NCI-H146 treated with DMSO at 0.1 percent for 48 hours (cell line): ENCODE measurements around the gene IQCK.

Source experiments
- DNase-seq: peaks from one replicate; lab custom pipeline; 2025; ENCODE audit not compliant: unreplicated experiment; lab: John Stamatoyannopoulos, UW

The IQCK gene

DNA sequence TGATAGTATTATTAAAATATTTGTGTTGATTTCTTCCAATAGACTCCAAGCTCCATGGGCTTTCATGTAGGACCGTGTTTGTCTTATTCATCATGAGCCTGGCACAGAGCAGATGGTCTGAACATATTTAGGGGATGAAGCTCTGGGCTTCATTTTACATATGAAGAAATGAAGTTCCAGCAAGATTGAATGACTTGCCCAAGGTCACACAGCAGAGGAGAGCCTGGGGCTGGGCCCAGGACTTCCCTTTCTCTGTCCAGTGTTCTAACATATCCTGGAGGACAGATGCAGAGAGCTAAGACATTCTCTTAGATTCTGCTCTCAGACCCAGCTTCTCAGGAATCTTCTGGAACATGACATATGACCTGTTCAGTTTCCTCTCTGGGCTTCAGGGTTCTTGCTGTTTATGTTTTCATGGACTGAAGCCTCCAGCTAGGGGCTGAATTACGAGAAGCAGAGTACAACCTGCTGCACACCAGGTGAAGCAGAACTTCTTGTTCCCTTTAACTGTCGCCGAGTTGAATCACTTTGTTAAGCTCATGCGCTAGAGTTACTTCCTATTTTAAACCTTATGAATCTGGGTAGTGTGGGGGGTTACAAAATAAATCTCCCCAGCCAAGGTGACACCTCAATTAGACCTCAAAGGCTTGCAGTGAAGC, 113.0 kb downstream of the IQCK start:
- DNase-seq = no peak

- no peak for DNase-seq
Observed at GRCh38 chr16:19831678-19832077, 113.6 kb downstream of the IQCK start.

DNA sequence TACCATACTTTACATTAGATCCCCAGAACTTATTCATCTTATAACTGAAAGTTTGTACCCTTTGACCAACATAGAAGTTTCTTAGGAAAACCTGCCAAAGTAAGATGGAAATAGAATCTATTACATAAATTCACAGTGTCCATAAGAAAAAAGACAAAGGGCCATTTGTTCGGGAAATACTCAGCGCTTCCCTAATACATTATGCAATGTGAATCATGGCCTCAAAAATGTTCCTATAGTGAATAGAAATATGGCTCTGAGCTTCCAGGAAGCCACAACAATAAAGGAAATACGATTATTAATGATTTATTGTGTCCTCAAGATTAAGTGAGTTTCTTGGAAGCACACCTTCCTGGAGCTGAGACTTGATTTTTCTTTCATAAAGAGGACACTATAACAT, 115.1 kb downstream of the IQCK start:
- DNase-seq = no peak

- no peak for DNase-seq
Observed at GRCh38 chr16:19833581-19833980, 115.5 kb downstream of the IQCK start.

DNA sequence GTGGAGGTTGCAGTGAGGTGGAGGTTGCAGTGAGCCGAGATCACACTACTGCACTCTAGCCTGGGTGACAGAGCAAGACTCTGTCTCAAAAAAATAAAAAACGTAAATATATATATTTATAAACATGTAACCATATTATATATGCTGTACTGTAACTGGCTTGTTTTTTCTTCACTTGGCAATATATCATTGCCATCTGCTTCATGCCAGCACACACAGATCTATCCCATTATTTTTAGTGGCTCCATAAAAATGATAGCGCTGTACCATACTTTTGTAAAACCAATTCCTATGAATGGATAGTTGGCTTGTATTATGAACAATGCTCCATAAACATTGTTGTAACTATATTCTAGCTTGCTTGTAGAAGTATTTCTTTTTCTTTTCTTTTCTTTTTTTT, 117.1 kb downstream of the IQCK start:
- DNase-seq = no peak

DNA sequence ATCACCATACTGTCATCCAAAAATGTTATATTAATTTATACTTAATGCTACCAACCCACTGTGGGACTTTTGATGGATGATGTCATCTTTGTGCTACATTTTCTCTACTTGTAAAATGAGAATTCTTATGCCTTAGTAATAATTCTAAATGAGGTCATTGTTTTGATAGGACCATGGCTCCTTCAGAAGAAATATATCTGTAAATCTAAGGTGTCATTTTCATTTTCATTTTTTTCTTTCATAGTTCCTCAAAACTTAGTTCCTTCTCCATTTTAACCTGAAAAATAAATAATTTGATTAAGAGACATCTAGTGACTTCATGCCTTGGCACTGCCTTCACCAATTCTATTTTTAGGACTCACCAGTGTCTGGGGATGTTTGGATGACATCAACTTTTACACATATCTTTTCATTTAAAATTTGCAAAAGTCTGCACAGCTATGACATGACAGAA, 117.9 kb downstream of the IQCK start:
- DNase-seq = no peak

- no peak for DNase-seq
Observed at GRCh38 chr16:19837331-19837980, 119.4 kb downstream of the IQCK start.

GRCh38 chr16:19837984-19838707, 120.1 kb downstream of the IQCK start:
- no peak for DNase-seq

DNA sequence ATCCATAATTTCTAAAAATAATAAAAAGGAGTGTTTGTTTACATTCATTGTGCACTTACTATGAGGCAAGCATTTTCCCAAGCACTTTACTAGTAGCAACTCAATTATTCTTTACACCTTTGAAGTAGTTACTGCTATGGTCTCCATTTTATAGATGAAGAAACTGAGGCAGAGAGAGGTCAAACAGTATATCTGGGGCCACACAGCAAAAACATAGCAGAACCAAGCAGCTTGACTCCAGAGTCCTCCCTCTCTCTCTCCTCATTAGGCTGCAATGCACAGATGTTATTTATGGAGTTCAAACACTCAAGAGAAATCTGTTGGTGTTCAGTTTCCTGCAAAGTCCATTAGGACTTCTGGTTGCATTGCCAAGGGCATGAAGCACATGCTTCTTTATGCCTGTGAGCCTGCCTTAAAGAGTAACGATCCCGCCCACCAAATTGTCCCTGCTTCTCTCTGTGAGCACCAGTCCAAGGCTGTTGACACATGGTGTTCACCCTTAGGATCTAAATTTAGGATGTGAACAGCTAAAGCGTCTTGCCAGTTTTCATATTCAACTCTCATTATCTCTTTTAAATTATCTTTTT, 122.5 kb downstream of the IQCK start:
- no peak for DNase-seq

- no peak for DNase-seq
Observed at GRCh38 chr16:19841184-19841583, 123.1 kb downstream of the IQCK start.

DNA sequence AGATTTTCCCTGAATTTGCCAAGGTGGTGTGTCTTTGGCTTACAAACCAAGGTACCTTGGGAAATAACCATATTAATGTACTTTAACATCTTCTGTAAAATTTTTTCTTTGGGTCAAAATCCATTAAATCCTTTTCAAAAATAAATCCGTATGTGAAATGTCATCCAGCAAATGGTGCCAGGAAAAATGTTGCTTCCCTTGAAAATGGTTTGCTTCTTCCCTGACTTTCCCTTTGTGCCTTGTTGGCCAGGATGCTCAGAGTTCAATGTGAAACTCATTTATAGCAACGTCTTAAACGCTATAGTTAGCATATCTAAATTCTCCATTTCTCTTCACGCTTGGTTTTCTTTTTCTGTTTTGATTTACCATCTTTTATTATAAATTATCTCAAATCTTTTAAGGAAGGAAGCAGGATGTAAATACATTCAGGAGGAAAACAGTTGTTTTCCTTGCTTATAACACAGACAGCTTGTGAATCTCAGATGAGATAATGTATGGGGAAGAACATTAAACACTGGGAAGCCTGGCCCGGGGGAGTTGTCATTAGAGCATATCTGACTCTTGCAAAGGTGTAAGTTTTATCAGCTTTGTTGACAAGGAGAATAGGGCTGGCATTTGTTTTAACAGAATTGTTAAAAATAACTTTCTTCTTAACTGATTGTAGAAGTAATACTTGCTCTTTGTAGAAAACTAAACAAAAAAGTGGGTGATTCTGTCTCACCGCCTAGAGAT, 124.5 kb downstream of the IQCK start:
- DNase-seq = no peak

DNA sequence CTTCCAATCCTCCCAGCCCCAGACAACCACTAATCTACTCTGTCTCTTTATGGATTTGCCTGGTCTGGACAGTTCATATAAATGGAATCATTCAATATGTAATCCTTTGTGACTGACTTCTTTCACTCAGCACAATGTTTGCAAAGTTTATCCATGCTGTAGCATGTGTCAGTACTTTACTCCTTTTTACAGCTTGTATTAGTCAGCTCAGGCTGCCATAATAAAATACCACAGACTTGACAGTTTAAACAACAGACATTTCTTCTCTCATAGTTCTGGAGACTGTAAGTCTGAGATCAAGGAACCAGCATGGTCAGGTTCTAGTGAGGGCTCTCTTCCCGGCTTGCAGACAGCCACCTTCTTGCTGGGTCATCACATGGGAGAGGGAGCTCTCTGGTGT, 125.3 kb downstream of the IQCK start:
- DNase-seq = no peak

DNA sequence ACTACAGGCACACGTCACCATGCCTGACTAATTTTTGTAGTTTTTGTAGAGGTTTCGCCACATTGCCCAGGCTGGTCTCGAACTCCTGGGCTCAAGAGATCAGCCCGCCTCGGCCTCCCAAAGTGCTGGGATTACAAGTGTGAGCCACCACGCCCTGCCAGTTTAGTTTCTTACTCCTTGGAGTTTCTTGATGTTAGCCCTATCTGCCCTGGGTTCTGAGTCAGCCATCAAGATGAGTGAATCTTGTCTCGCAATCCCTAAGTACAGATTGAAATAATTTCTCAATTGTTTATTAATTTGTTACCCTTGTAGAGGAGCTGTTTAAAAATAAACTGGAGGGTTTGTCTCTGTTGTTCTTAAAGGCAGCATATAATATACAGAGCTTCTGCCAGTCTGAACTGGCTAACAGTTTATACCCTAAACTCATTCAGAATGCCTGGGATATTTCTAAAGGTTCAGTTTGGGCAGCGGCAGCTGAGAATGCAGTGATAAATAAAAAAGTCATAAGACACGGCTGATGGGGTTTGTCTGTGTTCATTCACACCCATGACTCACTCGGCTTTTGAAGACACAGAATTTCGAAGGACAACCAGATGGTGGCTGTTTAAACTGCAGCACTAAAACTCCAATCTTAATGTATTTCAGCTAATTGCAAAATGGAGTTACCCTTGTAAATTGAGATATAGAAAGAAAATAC, 127.0 kb downstream of the IQCK start:
- no peak for DNase-seq

- no peak for DNase-seq
Observed at GRCh38 chr16:19846436-19846835, 128.4 kb downstream of the IQCK start.

DNA sequence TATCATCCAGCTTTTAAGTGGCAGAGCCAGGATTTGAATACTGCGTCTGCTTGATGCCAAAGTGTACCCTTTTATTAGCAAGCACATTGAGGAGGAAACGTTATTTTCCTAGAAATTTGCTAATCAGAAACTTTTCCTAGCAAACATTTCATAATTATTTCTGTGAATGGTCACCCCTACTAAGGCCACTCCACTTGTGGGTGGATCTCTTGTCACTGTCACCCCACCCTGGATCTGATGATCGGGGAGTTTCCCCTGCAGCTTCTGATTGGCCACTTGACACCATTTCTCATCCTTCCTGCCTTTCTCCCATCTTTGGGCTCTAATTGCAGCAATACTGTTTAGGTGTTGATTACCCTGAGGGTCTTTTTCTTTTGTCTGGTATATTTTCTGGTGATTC, 130.7 kb downstream of the IQCK start:
- no peak for DNase-seq

- DNase-seq = no peak
Observed at GRCh38 chr16:19850131-19850817, 132.2 kb downstream of the IQCK start.

DNA sequence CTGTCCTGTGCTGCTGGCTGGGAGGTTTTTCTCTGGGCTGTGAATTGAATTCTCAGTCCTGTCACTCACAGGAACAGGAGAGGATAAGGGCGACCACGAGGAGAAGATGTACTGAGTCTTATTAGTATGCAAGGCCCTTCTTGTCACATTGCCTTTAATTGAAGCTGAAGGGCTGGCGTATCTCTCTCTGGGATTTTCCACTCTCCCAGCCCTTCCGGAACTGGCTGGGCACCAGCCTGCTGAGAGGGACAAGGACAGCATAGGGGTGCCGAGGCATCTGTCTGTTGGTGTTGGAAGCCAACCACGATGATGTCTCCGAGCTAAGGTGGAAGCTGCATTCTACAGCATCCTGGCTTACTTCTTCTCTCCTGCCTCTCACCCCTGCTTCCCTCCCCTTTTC, 133.4 kb downstream of the IQCK start:
- DNase-seq = no peak

DNA sequence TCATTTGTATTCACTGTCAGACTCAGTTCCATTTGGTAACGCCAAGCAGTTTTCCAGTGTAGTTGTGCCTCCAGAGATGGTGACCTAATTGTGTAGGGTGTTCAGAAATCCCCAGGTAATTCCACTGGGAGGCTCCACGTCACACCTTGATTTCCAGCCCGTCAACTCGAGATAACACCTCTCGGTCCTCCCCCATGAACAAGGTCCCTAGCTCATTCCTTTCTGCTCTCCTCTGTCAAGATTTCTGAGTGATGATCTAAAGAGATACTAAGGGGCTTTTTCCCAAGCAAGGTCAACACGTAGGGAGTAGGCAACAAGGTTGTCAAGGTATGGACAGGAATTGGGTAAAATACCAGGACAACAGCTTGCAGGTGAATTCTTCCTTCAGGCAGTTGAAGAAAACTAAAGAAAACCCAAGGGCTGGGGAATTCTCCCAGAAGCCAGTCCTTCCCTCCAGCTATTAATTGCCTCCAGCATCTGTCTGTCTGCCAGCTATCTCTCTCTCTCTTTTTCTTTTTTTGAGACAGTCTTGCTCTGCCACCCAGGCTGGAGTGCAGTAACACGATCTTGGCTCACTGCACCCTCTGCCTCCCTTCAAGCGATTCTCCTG, 135.2 kb downstream of the IQCK start:
- no peak for DNase-seq

DNA sequence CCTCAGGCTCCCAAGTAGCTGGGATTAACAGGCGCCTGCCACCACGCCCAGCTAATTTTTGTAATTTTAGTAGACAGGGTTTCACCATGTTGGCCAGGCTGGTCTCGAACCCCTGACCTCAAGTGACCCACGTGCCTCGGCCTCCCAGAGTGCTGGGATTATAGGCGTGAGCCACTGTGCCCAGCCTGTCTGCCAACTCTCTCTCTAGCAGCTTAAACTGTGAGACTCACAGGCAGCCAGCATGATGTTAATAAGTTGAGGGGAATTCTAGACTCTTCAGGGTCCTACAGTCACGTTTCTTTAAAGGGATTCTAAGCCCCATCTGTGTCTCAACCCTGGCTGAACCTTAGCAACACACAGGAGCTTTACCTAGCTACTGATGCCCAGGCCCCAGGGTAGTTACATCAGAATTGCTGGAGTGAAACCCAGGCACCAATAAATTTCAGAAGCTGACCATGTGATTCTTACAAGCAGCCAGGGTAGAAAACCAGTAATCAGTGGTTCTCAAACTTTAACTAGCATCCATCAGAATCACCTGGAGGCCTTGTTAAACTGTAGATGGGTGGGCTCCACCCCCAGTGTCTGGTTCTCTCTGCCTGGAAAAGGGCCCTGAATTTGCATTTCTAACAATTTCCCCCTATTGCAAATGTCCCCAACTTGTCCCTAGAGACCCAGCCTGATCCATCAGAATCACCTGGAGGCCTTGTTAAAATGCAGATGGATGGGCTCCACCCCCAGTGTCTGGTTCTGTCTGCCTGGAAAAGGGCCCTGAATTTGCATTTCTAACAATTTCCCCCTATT, 135.9 kb downstream of the IQCK start:
- no peak for DNase-seq
